Neural progenitor cell (in vitro differentiated cells): ENCODE measurements around the gene MDM2.

Experiments used
- EZH2phosphoT487 ChIP-seq: fragments of 200-600 bp; sonication (generic); IDR thresholded peaks from 2 replicates; pipeline ENCODE4 v1.6.1; 2017; ENCODE audit warnings: antibody characterized with exemption
- TF ChIP-seq, protein P1 (sequence below): fragments of 200-600 bp; sonication (generic); IDR thresholded peaks from 2 replicates; pipeline ENCODE4 v1.5.1; 2017; ENCODE audit warnings: antibody characterized with exemption, mild to moderate bottlenecking

DNA sequence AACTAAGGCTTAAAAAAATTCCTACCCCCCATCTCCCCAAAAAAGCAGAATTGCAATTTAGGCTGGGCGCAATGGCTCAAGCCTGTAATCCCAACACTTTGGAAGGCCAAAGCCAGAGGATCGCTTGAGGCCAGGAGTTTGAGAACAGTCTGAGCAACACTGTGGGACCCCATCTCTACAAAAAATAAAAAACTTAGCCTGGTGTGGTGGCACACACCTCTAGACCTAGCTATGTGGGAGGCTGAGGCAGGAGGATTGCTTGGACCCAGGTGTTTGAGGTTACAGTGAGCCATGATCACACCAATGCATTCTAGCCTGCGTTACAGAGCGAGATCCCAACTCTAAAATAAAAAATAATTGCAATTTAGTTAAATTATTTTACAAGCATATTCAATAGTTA is 70.9 kb downstream of the MDM2 start:
- TF ChIP-seq, protein P1, sequence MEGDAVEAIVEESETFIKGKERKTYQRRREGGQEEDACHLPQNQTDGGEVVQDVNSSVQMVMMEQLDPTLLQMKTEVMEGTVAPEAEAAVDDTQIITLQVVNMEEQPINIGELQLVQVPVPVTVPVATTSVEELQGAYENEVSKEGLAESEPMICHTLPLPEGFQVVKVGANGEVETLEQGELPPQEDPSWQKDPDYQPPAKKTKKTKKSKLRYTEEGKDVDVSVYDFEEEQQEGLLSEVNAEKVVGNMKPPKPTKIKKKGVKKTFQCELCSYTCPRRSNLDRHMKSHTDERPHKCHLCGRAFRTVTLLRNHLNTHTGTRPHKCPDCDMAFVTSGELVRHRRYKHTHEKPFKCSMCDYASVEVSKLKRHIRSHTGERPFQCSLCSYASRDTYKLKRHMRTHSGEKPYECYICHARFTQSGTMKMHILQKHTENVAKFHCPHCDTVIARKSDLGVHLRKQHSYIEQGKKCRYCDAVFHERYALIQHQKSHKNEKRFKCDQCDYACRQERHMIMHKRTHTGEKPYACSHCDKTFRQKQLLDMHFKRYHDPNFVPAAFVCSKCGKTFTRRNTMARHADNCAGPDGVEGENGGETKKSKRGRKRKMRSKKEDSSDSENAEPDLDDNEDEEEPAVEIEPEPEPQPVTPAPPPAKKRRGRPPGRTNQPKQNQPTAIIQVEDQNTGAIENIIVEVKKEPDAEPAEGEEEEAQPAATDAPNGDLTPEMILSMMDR, result no peak
- no peak for TF ChIP-seq EZH2phosphoT487
